Endothelial cell of umbilical vein (primary cell): Measurements from ENCODE around the gene MPC2.

Source experiments
- CTCF ChIP-seq, 2 donors: IDR thresholded peaks; 1 replicate in 1 of 2; 2 replicates in 1 of 2; pipeline ENCODE4 v1.5.1; 2011; ENCODE audit warnings: low read length in 2 of 2, mild to moderate bottlenecking in 2 of 2, moderate library complexity in 2 of 2, control low read depth in 1 of 2, inconsistent platforms in 1 of 2, low read depth in 1 of 2; ENCODE audit not compliant: insufficient read depth in 1 of 2; ENCODE audit errors: extremely low read depth in 1 of 2
- FOS ChIP-seq: IDR thresholded peaks from 2 replicates; pipeline ENCODE4 v1.6.1; 2011; ENCODE audit warnings: mild to moderate bottlenecking, low read length, moderate library complexity, borderline replicate concordance; ENCODE audit not compliant: insufficient read depth
- JUN ChIP-seq: IDR thresholded peaks from 2 replicates; pipeline ENCODE4 v1.6.1; 2011; ENCODE audit warnings: borderline replicate concordance, low read depth; ENCODE audit not compliant: insufficient read length, insufficient read depth
- MAX ChIP-seq: IDR thresholded peaks from 2 replicates; pipeline ENCODE4 v1.6.1; 2011; ENCODE audit not compliant: insufficient read depth, insufficient read length

GRCh38 chr1:167966050-167966449, 29.2 kb upstream of the MPC2 start:
- TF ChIP-seq CTCF (IDR thresholded peaks at IDR 0.05; ENCODE audit: extremely low read depth in 1 of 2, insufficient read depth in 1 of 2, low read depth in 1 of 2, low read length in 2 of 2), result no peak
- TF ChIP-seq MAX, result no peak
- no peak for TF ChIP-seq JUN
- TF ChIP-seq FOS, result no peak
